Measurements from ENCODE around the gene KCNIP1.

The KCNIP1 gene

GRCh38 chr5:170651604-170652277 lies 147.9 kb downstream of the KCNIP1 start:
- no peak for DNase-seq

GRCh38 chr5:170655476-170655875 lies 151.7 kb downstream of the KCNIP1 start:
- DNase-seq, result no peak

- no peak for DNase-seq
Measured at GRCh38 chr5:170655920-170656319, 152.1 kb downstream of the KCNIP1 start.

- no peak for DNase-seq
Measured at GRCh38 chr5:170656346-170656745, 152.5 kb downstream of the KCNIP1 start.

- no peak for DNase-seq
Measured at GRCh38 chr5:170660531-170660930, 156.7 kb downstream of the KCNIP1 start.

GRCh38 chr5:170662966-170663365 lies 159.1 kb downstream of the KCNIP1 start:
- DNase-seq, result no peak

GRCh38 chr5:170678811-170679210 lies 175.0 kb downstream of the KCNIP1 start:
- no peak for DNase-seq

GRCh38 chr5:170681013-170681433 lies 177.2 kb downstream of the KCNIP1 start:
- DNase-seq, result peak; percentile 70

GRCh38 chr5:170691657-170692056 lies 187.8 kb downstream of the KCNIP1 start:
- DNase-seq, result no peak

- no peak for DNase-seq
Measured at GRCh38 chr5:170693701-170694100, 189.9 kb downstream of the KCNIP1 start.

- no peak for DNase-seq
Measured at GRCh38 chr5:170694911-170695310, 191.1 kb downstream of the KCNIP1 start.

- no peak for DNase-seq
Measured at GRCh38 chr5:170697031-170697430, 193.2 kb downstream of the KCNIP1 start.

GRCh38 chr5:170700503-170700902 lies 196.7 kb downstream of the KCNIP1 start:
- no peak for DNase-seq

- DNase-seq, result no peak
Measured at GRCh38 chr5:170701334-170701733, 197.5 kb downstream of the KCNIP1 start.

GRCh38 chr5:170704417-170705192 lies 200.8 kb downstream of the KCNIP1 start:
- DNase-seq, result no peak

- no peak for DNase-seq
Measured at GRCh38 chr5:170709640-170710039, 205.8 kb downstream of the KCNIP1 start.

- DNase-seq, result no peak
Measured at GRCh38 chr5:170711300-170711699, 207.5 kb downstream of the KCNIP1 start.

- no peak for DNase-seq
Measured at GRCh38 chr5:170715141-170715540, 211.3 kb downstream of the KCNIP1 start.

GRCh38 chr5:170716396-170716795 lies 212.6 kb downstream of the KCNIP1 start:
- no peak for DNase-seq

- DNase-seq, result no peak
Measured at GRCh38 chr5:170719551-170719950, 215.7 kb downstream of the KCNIP1 start.

GRCh38 chr5:170720179-170720578 lies 216.4 kb downstream of the KCNIP1 start:
- DNase-seq, result no peak

- DNase-seq, result no peak
Measured at GRCh38 chr5:170720984-170721383, 217.2 kb downstream of the KCNIP1 start.

GRCh38 chr5:170721681-170722080 lies 217.9 kb downstream of the KCNIP1 start:
- DNase-seq, result no peak

GRCh38 chr5:170722316-170722715 lies 218.5 kb downstream of the KCNIP1 start:
- no peak for DNase-seq

GRCh38 chr5:170731052-170731451 lies 227.2 kb downstream of the KCNIP1 start:
- no peak for DNase-seq
